GM12878 (cell line): ENCODE results near the gene MALT1. TPM values are rescaled to one million over a fixed set of nuclear protein-coding genes. Genes with fewer than 3 reads are reported as not detected.

Experiments
- ATAC-seq: fragments of 200-7000 bp; cut with Tn5 transposase; 3 replicates; pipeline ENCODE4 v1.9.1; 2020; ENCODE audit warnings: mild to moderate bottlenecking, moderate library complexity
- BruUV-seq: library from RNA; stranded (reverse); fragments of 400-500 nt; replicated peaks from 2 replicates; lab custom pipeline; 2021; lab: Mats Ljungman, UMichigan
- CTCF ChIA-PET: fragments of 300-600 bp; sonication (Branson Sonifier 250); formaldehyde crosslinking; extraction: SDS; loops from one replicate; lab custom pipeline; 2021; ENCODE audit warnings: inconsistent platforms; lab: Yijun Ruan, JAX
- POLR2A ChIA-PET: fragments of 350-600 bp; formaldehyde crosslinking; extraction: SDS; loops from one replicate; lab custom pipeline; 2021; ENCODE audit warnings: inconsistent platforms; lab: Charles Lee
- RAD21 ChIA-PET: fragments of 300-600 bp; sonication (Branson Sonifier 250); formaldehyde crosslinking; loops from one replicate; lab custom pipeline; 2023; ENCODE audit warnings: antibody characterized with exemption; ENCODE audit not compliant: unreplicated experiment; lab: Charles Lee
- SMC1A ChIA-PET: fragments of 300-600 bp; sonication (Branson Sonifier 250); formaldehyde crosslinking; loops from one replicate; lab custom pipeline; 2023; ENCODE audit not compliant: unreplicated experiment, uncharacterized antibody; lab: Charles Lee
- DNase-seq: peaks from one replicate; pipeline ENCODE4 v3.0.0-alpha.2; 2011; ENCODE audit warnings: low read depth, low spot score
- FAIRE-seq: peaks from 3 replicates; lab custom pipeline; 2011; peaks lifted over from hg19 to GRCh38; lab: Jason Lieb, UNC
- H2AFZ ChIP-seq: 2 replicates; pipeline ENCODE4 v1.6.0; 2011; ENCODE audit warnings: low read depth, low read length, control low read depth; ENCODE audit not compliant: control insufficient read depth
- H3K27ac ChIP-seq: 2 replicates; pipeline ENCODE4 v1.5.1; 2011; ENCODE audit warnings: control low read depth; ENCODE audit not compliant: control insufficient read depth, insufficient read depth
- H3K27me3 ChIP-seq, 2 experiments: replicated peaks in 1 of 2; 2 replicates each; pipeline versions ENCODE4 v1.6.0 to v1.6.1; 2011; ENCODE audit warnings: low read length in 1 of 2; ENCODE audit not compliant: control insufficient read depth in 2 of 2, insufficient read depth in 2 of 2
- H3K36me3 ChIP-seq, 2 experiments: 2 replicates each; pipeline ENCODE4 v1.5.1; 2011; ENCODE audit warnings: low read length in 1 of 2; ENCODE audit not compliant: control insufficient read depth in 2 of 2, insufficient read depth in 2 of 2
- H3K4me1 ChIP-seq: 2 replicates; pipeline ENCODE4 v1.6.1; 2011; ENCODE audit warnings: mild to moderate bottlenecking, low read length, moderate library complexity, mixed read lengths; ENCODE audit not compliant: control insufficient read depth, insufficient read depth
- H3K4me2 ChIP-seq: 2 replicates; pipeline ENCODE4 v1.6.0; 2011; ENCODE audit warnings: control low read depth; ENCODE audit not compliant: control insufficient read depth, insufficient read depth
- H3K4me3 ChIP-seq: fragments of 200-600 bp; sonication (generic); 2 replicates; pipeline ENCODE4 v1.5.1; 2016
- H3K79me2 ChIP-seq: 2 replicates; pipeline ENCODE4 v1.6.0; 2011; ENCODE audit warnings: low read length; ENCODE audit not compliant: control insufficient read depth, insufficient read depth
- H3K9ac ChIP-seq: 2 replicates; pipeline ENCODE4 v1.8.0; 2011; ENCODE audit warnings: low read length, control low read depth, mixed read lengths; ENCODE audit not compliant: control insufficient read depth, insufficient read depth
- H3K9me3 ChIP-seq: replicated peaks from 3 replicates; pipeline ENCODE4 v1.5.1; 2011; ENCODE audit warnings: mild to moderate bottlenecking, low read length; ENCODE audit not compliant: control insufficient read depth, insufficient read depth
- H4K20me1 ChIP-seq: 2 replicates; pipeline ENCODE4 v1.6.0; 2011; ENCODE audit not compliant: control insufficient read depth, insufficient read depth
- CHD2 ChIP-seq: IDR thresholded peaks from 2 replicates; pipeline ENCODE4 v1.6.1; 2011; ENCODE audit warnings: low read depth, low read length, improper control_type of control experiment, borderline replicate concordance
- CREB1 ChIP-seq: IDR thresholded peaks from 2 replicates; pipeline ENCODE4 v1.6.1; 2012; ENCODE audit warnings: low read depth, mild to moderate bottlenecking, inconsistent platforms
- EED ChIP-seq: sonication (generic); IDR thresholded peaks from 2 replicates; pipeline ENCODE4 v1.6.1; 2016; ENCODE audit warnings: antibody characterized with exemption, low read depth
- FOXK2 ChIP-seq: fragments of 450-650 bp; IDR thresholded peaks from 2 replicates; pipeline ENCODE4 v1.6.1; 2017; ENCODE audit warnings: mild to moderate bottlenecking, moderate library complexity
- HDAC6 ChIP-seq: fragments of 200-600 bp; sonication (generic); IDR thresholded peaks from one replicate; pipeline ENCODE4 v1.8.0; 2017; ENCODE audit warnings: antibody characterized with exemption; ENCODE audit not compliant: unreplicated experiment
- HSF1 ChIP-seq: fragments of 150-350 bp; IDR thresholded peaks from 2 replicates; pipeline ENCODE4 v1.6.1; 2014; ENCODE audit warnings: mild to moderate bottlenecking, low read depth, low read length
- IKZF1 ChIP-seq: fragments of 450-650 bp; conservative IDR thresholded peaks from 2 replicates; pipeline ENCODE4 v1.6.1; 2017; ENCODE audit warnings: antibody characterized with exemption, mild to moderate bottlenecking
- JUNB ChIP-seq: IDR thresholded peaks from 2 replicates; pipeline ENCODE4 v1.6.1; 2016; ENCODE audit warnings: antibody characterized with exemption, mild to moderate bottlenecking
- MAX ChIP-seq: IDR thresholded peaks from 2 replicates; pipeline ENCODE4 v1.6.1; 2012; ENCODE audit warnings: low read depth, low read length, improper control_type of control experiment
- MEF2B ChIP-seq: fragments of 450-650 bp; IDR thresholded peaks from 2 replicates; pipeline ENCODE4 v1.6.1; 2018; ENCODE audit warnings: mild to moderate bottlenecking, moderate library complexity; ENCODE audit not compliant: partially characterized antibody, poor library complexity, severe bottlenecking
- MLLT1 ChIP-seq: fragments of 450-650 bp; IDR thresholded peaks from 2 replicates; pipeline ENCODE4 v1.6.1; 2016; ENCODE audit warnings: mild to moderate bottlenecking
- MYB ChIP-seq: fragments of 150-350 bp; IDR thresholded peaks from 2 replicates; pipeline ENCODE4 v1.6.1; 2014; ENCODE audit warnings: mild to moderate bottlenecking, low read depth, low read length, borderline replicate concordance
- POLR2AphosphoS5 ChIP-seq: IDR thresholded peaks from 2 replicates; pipeline ENCODE4 v1.6.1; 2011; ENCODE audit warnings: mild to moderate bottlenecking, low read length, inconsistent platforms
- RELA ChIP-seq: fragments of 450-650 bp; IDR thresholded peaks from 2 replicates; pipeline ENCODE4 v1.8.0; 2014; ENCODE audit warnings: borderline replicate concordance; ENCODE audit not compliant: partially characterized antibody
- SMAD5 ChIP-seq: IDR thresholded peaks from 2 replicates; pipeline ENCODE4 v1.6.1; 2016; ENCODE audit warnings: antibody characterized with exemption, low read depth
- TCF12 ChIP-seq: IDR thresholded peaks from 2 replicates; pipeline ENCODE4 v1.6.1; 2011; ENCODE audit warnings: low read depth, mild to moderate bottlenecking, low read length
- ZBTB33 ChIP-seq: fragments of 450-650 bp; IDR thresholded peaks from 2 replicates; pipeline ENCODE4 v1.6.1; 2017; ENCODE audit warnings: mild to moderate bottlenecking
- ZNF274 ChIP-seq: IDR thresholded peaks from one replicate; pipeline ENCODE4 v1.8.0; 2011; ENCODE audit not compliant: insufficient read length, insufficient read depth
- ZSCAN29 ChIP-seq: fragments of 450-650 bp; IDR thresholded peaks from 2 replicates; pipeline ENCODE4 v1.6.1; 2017; ENCODE audit warnings: mild to moderate bottlenecking, moderate library complexity
- WGBS: methylation state at CpG from one replicate; pipeline ENCODE4 v1.1.6; 2016; ENCODE audit warnings: low lambda C conversion rate; ENCODE audit not compliant: insufficient replicate concordance, insufficient coverage; ENCODE audit errors: missing lambda C conversion rate; 5-methylcytosine and 5-hydroxymethylcytosine counted together
- in situ Hi-C: fragments of 300-500 bp; cut with MboI; formaldehyde crosslinking; loops from 9 replicates; pipeline ENCODE4 v1.14.3; 2018; ENCODE audit warnings: mixed read lengths
- intact Hi-C: fragments of 100-400 bp; cut with micrococcal nuclease; formaldehyde crosslinking; loops from one replicate; pipeline ENCODE4 v1.14.2; 2022; ENCODE audit not compliant: unreplicated experiment
- polyA plus RNA-seq, 11 experiments: library from polyadenylated mRNA; depleted of rRNA in 4 of 11; unstranded in 6 of 11; stranded (reverse) in 5 of 11; fragments of >200 nt; fragmentation: Nextera tagmentation in 4 of 11; fragmentation: Illumina TruSeq in 1 of 11; extraction: Ambion mirVana in 4 of 11; extraction: Trizol in 1 of 11; gene quantifications; 1 replicate in 1 of 11; 2 replicates in 10 of 11; pipeline versions ENCODE4 v1.2.1 to v1.2.3, GENCODE V29; 2011 to 2016; ENCODE audit warnings: inconsistent platforms in 2 of 11, missing spikeins in 2 of 11, low read depth in 1 of 11
- total RNA-seq, 4 experiments: library from RNA; depleted of rRNA in 3 of 4; stranded (reverse); fragments of >200 nt in 3 of 4; fragmentation: Illumina TruSeq in 1 of 4; extraction: Trizol in 1 of 4; gene quantifications; 2 replicates each; pipeline versions ENCODE4 v1.2.1 to v1.2.3, GENCODE V29; 2013 to 2021

Gene MALT1
- total and polyA plus RNA-seq, 10 of the 15 experiments (the other 5 are each of a cell fraction or from before 2014, with no cell fraction given) = 17.6 to 126 (median 45.4) TPM

- WGBS = 29% methylated on average over 10 of the region's 10 CpGs
- H3K4me2 ChIP-seq = no peak overlapping the region; the same call in 1 of the 2 replicates
- H2AFZ ChIP-seq = no peak overlapping the region
- no peak overlapping the region; the same call in 1 of the 2 replicates for H3K27ac ChIP-seq
- POLR2A ChIA-PET = interaction anchor here (0.9 to 1.2 kb wide), 2 partner anchors 9 to 223 kb away, joined by 3 to 4 read pairs; no protein-coding TSS in a partner anchor
- SMC1A ChIA-PET = interaction anchor here (0.6 to 1.9 kb wide), 4 partner anchors 9 to 304 kb away, joined by 4 to 7 read pairs (median 6); no protein-coding TSS in a partner anchor
- CTCF ChIA-PET = interaction anchor here (0.6 to 3.6 kb wide), 10 partner anchors 8 to 397 kb away, joined by 3 to 40 read pairs (median 4); no protein-coding TSS in a partner anchor
- ATAC-seq (peak; percentile 61), DNase-seq (no peak), FAIRE-seq (no peak)
- no peaks in the 10 kb centered on the region for H3K79me2 ChIP-seq
- no peak overlapping the region for H3K4me3 ChIP-seq
- no peaks in the 10 kb centered on the region; the same call in 2 of the 3 replicates for H3K9me3 ChIP-seq
- H3K36me3 ChIP-seq = peaks cover 0 to 2% of the 10 kb centered on the region in 2 experiments; a peak in 3 of 4 replicates
- in situ Hi-C loops (no loop called here), intact Hi-C loops (no loop called here)
- no peaks in the 10 kb centered on the region for H3K27me3 ChIP-seq
- peaks cover 8% of the 10 kb centered on the region for H3K4me1 ChIP-seq
- no TSS peak for BruUV-seq
- no peak overlapping the region for H3K9ac ChIP-seq
- RAD21 ChIA-PET = interaction anchor here (0.8 to 2.4 kb wide), 3 partner anchors 9 to 252 kb away, joined by 3 to 16 read pairs (median 6); no protein-coding TSS in a partner anchor
- no peaks in the 10 kb centered on the region; the same call in 1 of the 2 replicates for H4K20me1 ChIP-seq
- no peak for TF ChIP-seq MYB
- peak; percentile 44; the same call in 1 of the 2 replicates for TF ChIP-seq POLR2AphosphoS5
- TF ChIP-seq ZBTB33 = no peak
- TF ChIP-seq CHD2 = no peak
- no peak for TF ChIP-seq ZSCAN29
- peak; percentile 27; the same call in 1 of the 2 replicates for TF ChIP-seq IKZF1
- no peak for TF ChIP-seq ZNF274
- TF ChIP-seq HDAC6 = no peak
- TF ChIP-seq CREB1 = no peak
- peak; percentile 45; the same call in 1 of the 2 replicates for TF ChIP-seq TCF12
- TF ChIP-seq RELA = no peak
- TF ChIP-seq MAX = no peak
- no peak for TF ChIP-seq FOXK2
- no peak for TF ChIP-seq MLLT1
- no peak for TF ChIP-seq HSF1
- no peak for TF ChIP-seq SMAD5
- no peak for TF ChIP-seq MEF2B
- TF ChIP-seq EED = no peak
- no peak for TF ChIP-seq JUNB
Measured at GRCh38 chr18:58754544-58755068, 83.3 kb downstream of the MALT1 start.
